GM18505 (cell line): ENCODE data around the gene PLEKHM3.
A peak's percentile ranks its signal among the peaks of the same experiment; 100 is the strongest.
"Not testable (repeated sequence)": the region's sequence is repeated elsewhere in the genome, so short reads cannot be mapped to it uniquely, and the experiment has no call there.

Source experiments
- ATAC-seq: cut with Tn5 transposase; IDR thresholded peaks from one replicate; pipeline ENCODE4 v1.9.1; 2021; ENCODE audit not compliant: unreplicated experiment
- POLR2A ChIP-seq: IDR thresholded peaks from 4 replicates; pipeline ENCODE4 v1.6.1; 2011; ENCODE audit warnings: borderline replicate concordance; ENCODE audit not compliant: insufficient read depth, insufficient read length; ENCODE audit errors: extremely low read depth

Gene PLEKHM3

GRCh38 chr2:207967121-207967520 is 58.2 kb downstream of the PLEKHM3 start:
- ATAC-seq: no peak
- TF ChIP-seq POLR2A: no peak

GRCh38 chr2:207960911-207961310 is 64.4 kb downstream of the PLEKHM3 start:
- ATAC-seq: no peak
- TF ChIP-seq POLR2A: no peak

GRCh38 chr2:207960090-207960489 is 65.2 kb downstream of the PLEKHM3 start:
- no peak for TF ChIP-seq POLR2A
- ATAC-seq: no peak

GRCh38 chr2:207956771-207957170 is 68.6 kb downstream of the PLEKHM3 start:
- ATAC-seq: no peak

GRCh38 chr2:207955456-207955855 is 69.9 kb downstream of the PLEKHM3 start:
- ATAC-seq: no peak
- TF ChIP-seq POLR2A: no peak

More at GRCh38 chr2:207956771-207957170, 68.6 kb downstream of the PLEKHM3 start:
- TF ChIP-seq POLR2A: no peak

GRCh38 chr2:207953354-207953753 is 72.0 kb downstream of the PLEKHM3 start:
- no peak for ATAC-seq
- no peak for TF ChIP-seq POLR2A

GRCh38 chr2:207952564-207953345 is 72.6 kb downstream of the PLEKHM3 start:
- no peak for TF ChIP-seq POLR2A
- ATAC-seq: peak; percentile 58

- no peak for ATAC-seq
- TF ChIP-seq POLR2A: no peak
Measured at GRCh38 chr2:207951734-207952470, 73.4 kb downstream of the PLEKHM3 start.

GRCh38 chr2:207950761-207951114 is 74.6 kb downstream of the PLEKHM3 start:
- no peak for TF ChIP-seq POLR2A
- ATAC-seq: no peak

GRCh38 chr2:207950063-207950760 is 75.1 kb downstream of the PLEKHM3 start:
- no peak for ATAC-seq
- TF ChIP-seq POLR2A: no peak

- ATAC-seq: not testable (repeated sequence)
Measured at GRCh38 chr2:207949245-207949644, 76.1 kb downstream of the PLEKHM3 start.

GRCh38 chr2:207944979-207945600 is 80.2 kb downstream of the PLEKHM3 start:
- ATAC-seq: no peak
- TF ChIP-seq POLR2A: no peak

GRCh38 chr2:207944334-207944733 is 81.0 kb downstream of the PLEKHM3 start:
- no peak for ATAC-seq
- TF ChIP-seq POLR2A: no peak
